Right forelimb (tissue), 1 donor: ENCODE data around the gene CCSER2.
"Not testable (repeated sequence)": the region's sequence is repeated elsewhere in the genome, so short reads cannot be mapped to it uniquely, and the experiment has no call there.

Experiments
- DNase-seq: peaks from one replicate; pipeline ENCODE4 v3.0.0-alpha.2; 2018

The CCSER2 gene

GRCh38 chr10:84525120-84525806, 196.9 kb downstream of the CCSER2 start:
- DNase-seq = no peak

GRCh38 chr10:84525807-84526182, 197.4 kb downstream of the CCSER2 start:
- DNase-seq = not testable (repeated sequence)

GRCh38 chr10:84527386-84527785, 199.0 kb downstream of the CCSER2 start:
- not testable (repeated sequence) for DNase-seq

- not testable (repeated sequence) for DNase-seq
Observed at GRCh38 chr10:84528526-84528925, 200.1 kb downstream of the CCSER2 start.

GRCh38 chr10:84530724-84531325, 202.4 kb downstream of the CCSER2 start:
- DNase-seq = no peak

GRCh38 chr10:84531396-84531795, 203.0 kb downstream of the CCSER2 start:
- DNase-seq = no peak

- DNase-seq = no peak
Observed at GRCh38 chr10:84534168-84534567, 205.8 kb downstream of the CCSER2 start.

- peak; percentile 54 for DNase-seq
Observed at GRCh38 chr10:84537447-84537931, 209.1 kb downstream of the CCSER2 start.

- DNase-seq = no peak
Observed at GRCh38 chr10:84538036-84538435, 209.6 kb downstream of the CCSER2 start.

- no peak for DNase-seq
Observed at GRCh38 chr10:84539216-84539615, 210.8 kb downstream of the CCSER2 start.

GRCh38 chr10:84540022-84540616, 211.7 kb downstream of the CCSER2 start:
- no peak for DNase-seq

- DNase-seq = peak; percentile 83
Observed at GRCh38 chr10:84540617-84541288, 212.4 kb downstream of the CCSER2 start.

GRCh38 chr10:84541289-84541637, 212.9 kb downstream of the CCSER2 start:
- DNase-seq = no peak

- no peak for DNase-seq
Observed at GRCh38 chr10:84542522-84543490, 214.4 kb downstream of the CCSER2 start.

GRCh38 chr10:84543948-84544347, 215.6 kb downstream of the CCSER2 start:
- no peak for DNase-seq

GRCh38 chr10:84545651-84546050, 217.3 kb downstream of the CCSER2 start:
- DNase-seq = no peak

- no peak for DNase-seq
Observed at GRCh38 chr10:84546609-84547008, 218.2 kb downstream of the CCSER2 start.

GRCh38 chr10:84547616-84548015, 219.2 kb downstream of the CCSER2 start:
- DNase-seq = no peak

- DNase-seq = no peak
Observed at GRCh38 chr10:84548869-84549268, 220.5 kb downstream of the CCSER2 start.

- no peak for DNase-seq
Observed at GRCh38 chr10:84549368-84550165, 221.2 kb downstream of the CCSER2 start.

GRCh38 chr10:84550756-84551436, 222.5 kb downstream of the CCSER2 start:
- DNase-seq = no peak
